Measurements from ENCODE around the gene LCAT. TPM values are rescaled to one million over a fixed set of nuclear protein-coding genes. Genes with fewer than 3 reads are reported as not detected.
A peak's percentile ranks its signal among the peaks of the same experiment; 100 is the strongest.
"Not testable (repeated sequence)": the region's sequence is repeated elsewhere in the genome, so short reads cannot be mapped to it uniquely, and the experiment has no call there.

Gene LCAT
- total and polyA plus RNA-seq, 2 donors (not counting 1 experiment from before 2014, with no cell fraction given) = 7.6 to 16.3 TPM

DNA sequence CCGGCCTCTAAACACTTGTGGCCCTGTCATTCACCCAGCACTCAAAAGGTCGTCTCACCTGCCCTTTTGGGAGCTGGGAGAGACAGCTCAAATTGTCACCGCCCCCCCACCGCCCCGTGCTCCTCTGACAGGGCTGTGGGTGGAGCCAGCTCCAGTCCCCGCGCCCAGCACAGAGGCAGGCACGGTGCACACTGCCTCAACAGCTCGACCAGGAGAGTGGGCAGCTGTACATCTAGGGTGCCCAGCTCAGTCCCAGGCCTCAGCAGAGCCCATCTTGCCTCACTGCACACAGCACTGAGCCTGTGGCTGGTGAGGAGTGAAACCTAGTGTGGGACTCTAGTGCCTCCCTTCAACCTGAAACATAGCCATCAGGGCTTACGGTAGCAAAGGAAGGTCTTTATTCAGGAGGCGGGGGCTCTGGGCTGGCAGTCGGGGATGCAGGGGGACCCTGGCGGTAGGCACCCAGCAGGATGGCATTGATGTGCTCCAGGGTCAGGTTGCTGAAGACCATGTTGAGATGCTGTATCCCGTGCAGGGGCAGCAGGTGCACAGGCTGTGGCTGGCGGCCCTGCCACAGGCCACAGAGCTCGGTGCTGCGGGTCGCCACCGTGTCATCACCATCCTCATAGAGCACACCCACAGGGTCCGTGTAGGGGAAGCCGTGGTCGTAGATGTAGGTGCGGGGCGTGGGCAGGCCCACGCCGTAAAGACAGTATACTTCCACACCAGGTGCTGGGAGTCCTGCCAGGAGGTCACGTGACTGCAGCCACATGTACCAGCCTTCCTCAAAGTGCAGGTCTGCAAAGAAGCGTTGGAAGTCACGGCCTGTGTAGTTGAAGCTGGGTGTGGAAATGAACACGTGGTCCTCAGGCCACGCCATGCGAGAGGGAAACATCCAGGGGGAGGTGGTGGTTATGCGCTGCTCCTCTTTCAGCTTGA, 4.1 kb downstream of the LCAT start:
- ChIA-PET POLR2A (interaction anchor here (0.5 to 1.4 kb wide), 3 partner anchors 24 to 102 kb away, joined by 3 to 4 read pairs (median 4); no protein-coding TSS in a partner anchor), CTCF (interaction anchor here (1.0 to 2.9 kb wide), 7 partner anchors 10 to 124 kb away, joined by 3 to 11 read pairs (median 6); no protein-coding TSS in a partner anchor)
- Histone ChIP-seq H3K79me2 (ENCODE audit: control insufficient read depth, insufficient read depth, low read length) (peaks cover 69% of the 10 kb centered on the region), H2AFZ (ENCODE audit: insufficient read depth, low read depth, low read length, poor library complexity, severe bottlenecking) (peak overlapping the region; percentile 36), H3K36me3 (replicated peaks in 1 of 2; ENCODE audit: control extremely low read depth in 1 of 2, control insufficient read depth in 1 of 2, extremely low read depth in 1 of 2, insufficient read depth in 2 of 2, low read length in 1 of 2) (peaks cover 0 to 8% of the 10 kb centered on the region in 2 experiments), H3K27me3 (replicated peaks in 1 of 4; ENCODE audit: control extremely low read depth in 1 of 4, control insufficient read depth in 3 of 4, insufficient read depth in 4 of 4, low read length in 3 of 4) (no peaks in the 10 kb centered on the region), H4K20me1 (ENCODE audit: control insufficient read depth, insufficient read depth, low read length, poor library complexity, severe bottlenecking) (peaks cover 25% of the 10 kb centered on the region), H3K9me3 (ENCODE audit: control extremely low read depth in 1 of 3, control insufficient read depth in 2 of 3, insufficient read depth in 1 of 3, low read length in 2 of 3) (no peaks in the 10 kb centered on the region), H3K4me1 (ENCODE audit: control insufficient read depth in 2 of 2, insufficient read depth in 2 of 2, low read length in 2 of 2) (peaks cover 25 to 48% of the 10 kb centered on the region in 2 donors), H3K4me3 (ENCODE audit: control extremely low read depth in 1 of 5, extremely low read depth in 1 of 5, insufficient read depth in 1 of 5, low read depth in 2 of 5, low read length in 4 of 5) (no peak overlapping the region), H3K9ac (ENCODE audit: low read length) (peak overlapping the region; percentile 7), H3K27ac (ENCODE audit: low read length in 2 of 2) (peak overlapping the region in 1 of 2 donors; percentile 52), H3K4me2 (replicated peaks; ENCODE audit: low read depth, low read length, poor library complexity, severe bottlenecking) (peak overlapping the region; percentile 32)
- intact Hi-C loops (cut with micrococcal nuclease) = loop anchor here (5.0 kb wide), 2 partner anchors 377 to 447 kb away; partner anchors contain the start of gene CTCF
- peaks cover 33% of the 10 kb centered on the region for H3K4me1 Mint-ChIP-seq
- no peaks in the 10 kb centered on the region for H3K9me3 Mint-ChIP-seq (ENCODE audit: insufficient read depth)
- 70% methylated on average over 24 of the region's 33 CpGs for WGBS (ENCODE audit: insufficient coverage)
- peak; percentile 63 for DNase-seq
- TF ChIP-seq, protein P1, sequence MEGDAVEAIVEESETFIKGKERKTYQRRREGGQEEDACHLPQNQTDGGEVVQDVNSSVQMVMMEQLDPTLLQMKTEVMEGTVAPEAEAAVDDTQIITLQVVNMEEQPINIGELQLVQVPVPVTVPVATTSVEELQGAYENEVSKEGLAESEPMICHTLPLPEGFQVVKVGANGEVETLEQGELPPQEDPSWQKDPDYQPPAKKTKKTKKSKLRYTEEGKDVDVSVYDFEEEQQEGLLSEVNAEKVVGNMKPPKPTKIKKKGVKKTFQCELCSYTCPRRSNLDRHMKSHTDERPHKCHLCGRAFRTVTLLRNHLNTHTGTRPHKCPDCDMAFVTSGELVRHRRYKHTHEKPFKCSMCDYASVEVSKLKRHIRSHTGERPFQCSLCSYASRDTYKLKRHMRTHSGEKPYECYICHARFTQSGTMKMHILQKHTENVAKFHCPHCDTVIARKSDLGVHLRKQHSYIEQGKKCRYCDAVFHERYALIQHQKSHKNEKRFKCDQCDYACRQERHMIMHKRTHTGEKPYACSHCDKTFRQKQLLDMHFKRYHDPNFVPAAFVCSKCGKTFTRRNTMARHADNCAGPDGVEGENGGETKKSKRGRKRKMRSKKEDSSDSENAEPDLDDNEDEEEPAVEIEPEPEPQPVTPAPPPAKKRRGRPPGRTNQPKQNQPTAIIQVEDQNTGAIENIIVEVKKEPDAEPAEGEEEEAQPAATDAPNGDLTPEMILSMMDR (IDR thresholded peaks at IDR 0.05) = no peak
- TF ChIP-seq EZH2 (IDR thresholded peaks at IDR 0.05; ENCODE audit: borderline replicate concordance, insufficient read depth, low read depth, low read length, poor library complexity, severe bottlenecking) = no peak
- peak overlapping the region; percentile 74 for H3K27ac Mint-ChIP-seq
- H3K27me3 Mint-ChIP-seq = no peaks in the 10 kb centered on the region
- H3K4me3 Mint-ChIP-seq = no peak overlapping the region
- ATAC-seq (ENCODE audit: low read depth) = no peak

DNA sequence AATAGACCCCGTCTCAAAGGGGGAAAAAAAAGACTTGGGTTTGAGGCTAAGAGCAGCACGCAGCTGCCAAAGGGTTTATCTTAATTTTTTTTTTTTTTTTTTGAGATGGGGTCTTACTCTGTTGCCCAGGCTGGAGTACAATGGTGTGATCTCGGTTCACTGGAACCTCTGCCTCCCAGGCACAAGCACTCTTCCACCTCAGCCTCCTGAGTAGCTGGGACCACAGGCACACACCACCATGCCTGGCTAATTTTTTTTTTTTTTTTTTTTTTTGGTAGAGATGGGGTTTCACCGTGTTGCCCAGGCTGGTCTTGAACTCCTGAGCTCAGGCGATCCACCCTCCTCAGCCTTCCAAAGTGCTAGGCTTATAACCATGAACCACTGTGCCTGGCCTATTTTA, 6.2 kb downstream of the LCAT start:
- intact Hi-C loops (cut with micrococcal nuclease) = loop anchor here (2.0 to 5.0 kb wide), 3 partner anchors 55 to 445 kb away; partner anchors contain the start of gene CTCF
- not testable (repeated sequence) for DNase-seq; H3K27ac Mint-ChIP-seq; H3K9ac ChIP-seq (ENCODE audit: low read length); H3K9me3 Mint-ChIP-seq (ENCODE audit: insufficient read depth); ATAC-seq (ENCODE audit: low read depth); H3K27me3 ChIP-seq (replicated peaks in 1 of 4; ENCODE audit: control extremely low read depth in 1 of 4, control insufficient read depth in 3 of 4, insufficient read depth in 4 of 4, low read length in 3 of 4); H3K4me3 ChIP-seq (ENCODE audit: control extremely low read depth in 1 of 5, extremely low read depth in 1 of 5, insufficient read depth in 1 of 5, low read depth in 2 of 5, low read length in 4 of 5); H3K9me3 ChIP-seq (ENCODE audit: control extremely low read depth in 1 of 3, control insufficient read depth in 2 of 3, insufficient read depth in 1 of 3, low read length in 2 of 3); H3K27me3 Mint-ChIP-seq; H2AFZ ChIP-seq (ENCODE audit: insufficient read depth, low read depth, low read length, poor library complexity, severe bottlenecking)
- ChIA-PET POLR2A (interaction anchor here (0.6 to 0.7 kb wide), 5 partner anchors 32 to 501 kb away, joined by 3 to 10 read pairs (median 5); partner anchors contain the start of genes PRMT7 and SLC7A6OS), CTCF (interaction anchor here (0.6 to 2.6 kb wide), 5 partner anchors 9 to 418 kb away, joined by 3 to 11 read pairs (median 4); partner anchors contain the start of gene SLC12A4)
- H3K4me3 Mint-ChIP-seq = peak overlapping the region; percentile 100
- Histone ChIP-seq H3K79me2 (ENCODE audit: control insufficient read depth, insufficient read depth, low read length) (peaks cover 55% of the 10 kb centered on the region), H3K36me3 (replicated peaks in 1 of 2; ENCODE audit: control extremely low read depth in 1 of 2, control insufficient read depth in 1 of 2, extremely low read depth in 1 of 2, insufficient read depth in 2 of 2, low read length in 1 of 2) (peaks cover 7 to 19% of the 10 kb centered on the region in 2 experiments), H3K27ac (ENCODE audit: low read length in 2 of 2) (peak overlapping the region; percentile 67 to 85), H3K4me1 (ENCODE audit: control insufficient read depth in 2 of 2, insufficient read depth in 2 of 2, low read length in 2 of 2) (peaks cover 25 to 49% of the 10 kb centered on the region in 2 donors), H4K20me1 (ENCODE audit: control insufficient read depth, insufficient read depth, low read length, poor library complexity, severe bottlenecking) (peaks cover 37% of the 10 kb centered on the region), H3K4me2 (replicated peaks; ENCODE audit: low read depth, low read length, poor library complexity, severe bottlenecking) (peak overlapping the region; percentile 91)
- WGBS (ENCODE audit: insufficient coverage) = 100% methylated on average over 2 of the region's 5 CpGs
- H3K4me1 Mint-ChIP-seq = peaks cover 35% of the 10 kb centered on the region

Measured in B cell (primary cell).